ENCODE data around the gene CRYGS. TPM values are rescaled to one million over a fixed set of nuclear protein-coding genes. Genes with fewer than 3 reads are reported as not detected.

CRYGS gene
- total RNA-seq, 1 donor from 2014 or later: 1.3 TPM

DNA sequence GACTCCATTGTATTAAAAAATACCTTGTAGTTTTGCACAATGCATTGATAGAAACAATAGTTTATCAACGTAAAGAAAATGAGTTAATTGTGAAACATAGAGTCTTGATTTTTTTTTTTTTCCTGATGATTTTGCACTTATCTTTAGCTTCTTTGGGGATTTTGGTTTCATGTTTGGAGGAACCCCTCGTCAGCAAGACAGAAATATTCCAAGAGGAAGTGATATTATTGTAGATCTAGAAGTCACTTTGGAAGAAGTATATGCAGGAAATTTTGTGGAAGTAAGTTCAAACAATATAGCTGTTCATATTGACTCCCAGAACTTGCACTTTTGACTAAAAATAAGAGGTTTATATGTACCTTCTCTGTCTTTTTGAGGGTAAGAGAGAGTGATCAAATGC, 33.3 kb upstream of the CRYGS start:
- TF ChIP-seq EZH2 (IDR thresholded peaks at IDR 0.05; ENCODE audit: insufficient read depth, low read length): no peak
- TF ChIP-seq, protein P1, sequence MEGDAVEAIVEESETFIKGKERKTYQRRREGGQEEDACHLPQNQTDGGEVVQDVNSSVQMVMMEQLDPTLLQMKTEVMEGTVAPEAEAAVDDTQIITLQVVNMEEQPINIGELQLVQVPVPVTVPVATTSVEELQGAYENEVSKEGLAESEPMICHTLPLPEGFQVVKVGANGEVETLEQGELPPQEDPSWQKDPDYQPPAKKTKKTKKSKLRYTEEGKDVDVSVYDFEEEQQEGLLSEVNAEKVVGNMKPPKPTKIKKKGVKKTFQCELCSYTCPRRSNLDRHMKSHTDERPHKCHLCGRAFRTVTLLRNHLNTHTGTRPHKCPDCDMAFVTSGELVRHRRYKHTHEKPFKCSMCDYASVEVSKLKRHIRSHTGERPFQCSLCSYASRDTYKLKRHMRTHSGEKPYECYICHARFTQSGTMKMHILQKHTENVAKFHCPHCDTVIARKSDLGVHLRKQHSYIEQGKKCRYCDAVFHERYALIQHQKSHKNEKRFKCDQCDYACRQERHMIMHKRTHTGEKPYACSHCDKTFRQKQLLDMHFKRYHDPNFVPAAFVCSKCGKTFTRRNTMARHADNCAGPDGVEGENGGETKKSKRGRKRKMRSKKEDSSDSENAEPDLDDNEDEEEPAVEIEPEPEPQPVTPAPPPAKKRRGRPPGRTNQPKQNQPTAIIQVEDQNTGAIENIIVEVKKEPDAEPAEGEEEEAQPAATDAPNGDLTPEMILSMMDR (IDR thresholded peaks at IDR 0.05; ENCODE audit: insufficient read depth, low read depth, low read length): no peak
- Histone ChIP-seq H3K36me3 (ENCODE audit: insufficient read depth, low read length) (peaks cover 68% of the 10 kb centered on the region), H3K9ac (ENCODE audit: low read length) (no peak overlapping the region), H4K20me1 (ENCODE audit: insufficient read depth, low read length) (peaks cover 17% of the 10 kb centered on the region), H2AFZ (ENCODE audit: low read depth, low read length) (no peak overlapping the region), H3K9me3 (ENCODE audit: insufficient read depth, low read depth, low read length) (no peaks in the 10 kb centered on the region), H3K4me2 (ENCODE audit: low read length) (no peak overlapping the region), H3K4me1 (ENCODE audit: insufficient read depth, low read length) (no peaks in the 10 kb centered on the region), H3K27me3 (ENCODE audit: insufficient read depth, low read length) (no peaks in the 10 kb centered on the region), H3K27ac (ENCODE audit: low read depth, low read length) (no peak overlapping the region), H3K4me3 (ENCODE audit: insufficient read depth, low read depth, low read length) (no peak overlapping the region), H3K79me2 (ENCODE audit: insufficient read depth, low read length) (peaks cover 13% of the 10 kb centered on the region)
- H3K4me1 Mint-ChIP-seq (ENCODE audit: low read depth, unreplicated experiment): no peaks in the 10 kb centered on the region
- H3K27ac Mint-ChIP-seq (ENCODE audit: unreplicated experiment): no peak overlapping the region
- H3K27me3 Mint-ChIP-seq (ENCODE audit: low read depth, unreplicated experiment): no peaks in the 10 kb centered on the region
- peaks cover 2% of the 10 kb centered on the region for H3K36me3 Mint-ChIP-seq (ENCODE audit: low read depth, unreplicated experiment)
- no peak overlapping the region for H3K4me3 Mint-ChIP-seq (ENCODE audit: unreplicated experiment)
- no peak for DNase-seq (ENCODE audit: low read depth)
- H3K9me3 Mint-ChIP-seq (ENCODE audit: unreplicated experiment): no peaks in the 10 kb centered on the region
- no peak for FAIRE-seq

DNA sequence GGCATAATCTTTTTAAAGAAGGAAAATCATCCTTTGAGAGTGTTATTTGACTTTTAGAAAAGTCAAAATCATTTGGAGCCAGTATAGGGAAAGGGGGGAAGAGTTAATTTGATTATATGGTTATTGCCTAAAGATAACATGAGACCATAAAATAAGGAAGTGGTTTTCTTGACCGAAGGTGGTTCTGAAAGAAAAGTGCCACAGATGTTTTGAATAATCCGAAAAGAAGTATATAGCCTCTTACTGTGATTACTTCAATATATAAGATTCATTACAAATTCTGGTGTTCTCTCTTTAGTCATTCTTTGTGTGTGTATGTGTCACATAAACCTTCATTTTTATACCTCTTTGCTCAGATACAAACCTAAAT, 27.4 kb upstream of the CRYGS start:
- no peaks in the 10 kb centered on the region for H3K27me3 ChIP-seq (ENCODE audit: insufficient read depth, low read length)
- Mint-ChIP-seq H3K27ac (ENCODE audit: unreplicated experiment) (peak overlapping the region; percentile 75), H3K27me3 (ENCODE audit: low read depth, unreplicated experiment) (no peaks in the 10 kb centered on the region), H3K36me3 (ENCODE audit: low read depth, unreplicated experiment) (no peaks in the 10 kb centered on the region), H3K4me1 (ENCODE audit: low read depth, unreplicated experiment) (peaks cover 7% of the 10 kb centered on the region), H3K9me3 (ENCODE audit: unreplicated experiment) (no peaks in the 10 kb centered on the region), H3K4me3 (ENCODE audit: unreplicated experiment) (peak overlapping the region; percentile 96)
- peak overlapping the region; percentile 97 for H3K4me2 ChIP-seq (ENCODE audit: low read length)
- TF ChIP-seq, protein P1 (IDR thresholded peaks at IDR 0.05; ENCODE audit: insufficient read depth, low read depth, low read length): no peak
- no peak for TF ChIP-seq EZH2 (IDR thresholded peaks at IDR 0.05; ENCODE audit: insufficient read depth, low read length)
- H3K9me3 ChIP-seq (ENCODE audit: insufficient read depth, low read depth, low read length): no peaks in the 10 kb centered on the region
- peaks cover 38% of the 10 kb centered on the region for H3K79me2 ChIP-seq (ENCODE audit: insufficient read depth, low read length)
- peaks cover 11% of the 10 kb centered on the region for H4K20me1 ChIP-seq (ENCODE audit: insufficient read depth, low read length)
- H3K9ac ChIP-seq (ENCODE audit: low read length): peak overlapping the region; percentile 97
- H2AFZ ChIP-seq (ENCODE audit: low read depth, low read length): no peak overlapping the region
- DNase-seq (ENCODE audit: low read depth) (no peak), FAIRE-seq (no peak)
- peak overlapping the region; percentile 88 for H3K4me3 ChIP-seq (ENCODE audit: insufficient read depth, low read depth, low read length)
- H3K4me1 ChIP-seq (ENCODE audit: insufficient read depth, low read length): peaks cover 19% of the 10 kb centered on the region
- H3K36me3 ChIP-seq (ENCODE audit: insufficient read depth, low read length): peaks cover 34% of the 10 kb centered on the region
- no peak overlapping the region for H3K27ac ChIP-seq (ENCODE audit: low read depth, low read length)

DNA sequence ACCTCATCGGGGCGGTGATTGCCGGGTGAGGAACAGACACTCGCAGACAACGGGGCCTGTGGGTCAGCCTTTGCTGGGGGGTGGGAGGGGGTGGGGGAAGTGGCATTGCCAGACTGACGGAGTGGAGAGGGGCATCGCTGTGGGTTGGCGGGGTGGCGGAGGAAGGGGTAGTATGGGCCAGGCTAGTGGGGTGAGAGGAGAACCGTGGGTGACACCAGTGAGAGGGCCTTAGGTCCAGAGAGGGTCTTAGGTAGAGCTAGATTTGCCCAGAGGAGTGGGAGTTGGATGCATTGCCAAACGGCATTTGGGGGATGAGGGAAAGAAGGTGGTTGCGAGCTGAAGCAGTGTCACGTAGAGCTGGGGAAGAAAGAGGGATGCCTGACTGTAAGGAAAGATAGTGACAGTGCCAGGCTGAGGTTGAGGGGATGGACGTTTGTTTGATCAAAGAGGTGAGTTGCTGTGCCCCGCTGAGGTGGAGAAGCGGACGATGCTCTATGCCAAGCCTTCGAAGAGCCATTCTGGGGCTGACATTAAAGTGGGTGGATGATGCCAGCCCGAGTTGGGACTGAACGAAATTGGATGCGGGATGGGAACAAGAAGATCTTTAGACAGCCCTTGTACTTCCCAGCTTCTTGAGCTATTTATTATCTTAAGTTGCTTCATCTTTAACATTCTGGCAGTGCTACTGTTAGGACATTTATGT, 26.9 kb upstream of the CRYGS start:
- peaks cover 24% of the 10 kb centered on the region for H3K4me1 ChIP-seq (ENCODE audit: insufficient read depth, low read length)
- no peaks in the 10 kb centered on the region for H3K27me3 ChIP-seq (ENCODE audit: insufficient read depth, low read length)
- TF ChIP-seq, protein P1 (IDR thresholded peaks at IDR 0.05; ENCODE audit: insufficient read depth, low read depth, low read length): no peak
- no peak for TF ChIP-seq EZH2 (IDR thresholded peaks at IDR 0.05; ENCODE audit: insufficient read depth, low read length)
- peak overlapping the region; percentile 88 for H3K4me3 ChIP-seq (ENCODE audit: insufficient read depth, low read depth, low read length)
- no peaks in the 10 kb centered on the region for H3K9me3 ChIP-seq (ENCODE audit: insufficient read depth, low read depth, low read length)
- H2AFZ ChIP-seq (ENCODE audit: low read depth, low read length): peak overlapping the region; percentile 86
- H3K4me1 Mint-ChIP-seq (ENCODE audit: low read depth, unreplicated experiment): peaks cover 10% of the 10 kb centered on the region
- peak overlapping the region; percentile 97 for H3K9ac ChIP-seq (ENCODE audit: low read length)
- peak overlapping the region; percentile 97 for H3K4me2 ChIP-seq (ENCODE audit: low read length)
- peaks cover 10% of the 10 kb centered on the region for H4K20me1 ChIP-seq (ENCODE audit: insufficient read depth, low read length)
- peak overlapping the region; percentile 92 for H3K27ac ChIP-seq (ENCODE audit: low read depth, low read length)
- peak overlapping the region; percentile 96 for H3K4me3 Mint-ChIP-seq (ENCODE audit: unreplicated experiment)
- H3K36me3 ChIP-seq (ENCODE audit: insufficient read depth, low read length): peaks cover 28% of the 10 kb centered on the region
- no peak for DNase-seq (ENCODE audit: low read depth)
- H3K36me3 Mint-ChIP-seq (ENCODE audit: low read depth, unreplicated experiment): no peaks in the 10 kb centered on the region
- H3K79me2 ChIP-seq (ENCODE audit: insufficient read depth, low read length): peaks cover 43% of the 10 kb centered on the region
- peak overlapping the region; percentile 75 for H3K27ac Mint-ChIP-seq (ENCODE audit: unreplicated experiment)
- no peaks in the 10 kb centered on the region for H3K27me3 Mint-ChIP-seq (ENCODE audit: low read depth, unreplicated experiment)
- FAIRE-seq: no peak
- no peaks in the 10 kb centered on the region for H3K9me3 Mint-ChIP-seq (ENCODE audit: unreplicated experiment)
